H9 (cell line): ENCODE results near the gene IMMP2L. TPM values are rescaled to one million over a fixed set of nuclear protein-coding genes. Genes with fewer than 3 reads are reported as not detected.

Source experiments
- DNase-seq: peaks from one replicate; pipeline ENCODE4 v3.0.0-alpha.2; 2017
- H2AFZ ChIP-seq: one replicate; pipeline ENCODE4 v1.6.1; 2013; ENCODE audit warnings: mild to moderate bottlenecking, low read length, control low read depth, moderate library complexity
- H2AK5ac ChIP-seq: 2 replicates; pipeline ENCODE4 v1.6.1; 2013; ENCODE audit warnings: low read length, control low read depth, mixed read lengths; ENCODE audit not compliant: insufficient read length
- H2BK120ac ChIP-seq: one replicate; pipeline ENCODE4 v1.6.1; 2013; ENCODE audit warnings: low read depth, mild to moderate bottlenecking, low read length, control low read depth, inconsistent platforms; ENCODE audit not compliant: poor library complexity, severe bottlenecking
- H2BK12ac ChIP-seq: 2 replicates; pipeline ENCODE4 v1.6.1; 2013; ENCODE audit warnings: low read length, control low read depth, mixed read lengths, low read depth; ENCODE audit not compliant: insufficient read length
- H2BK15ac ChIP-seq: 2 replicates; pipeline ENCODE4 v1.6.1; 2013; ENCODE audit warnings: low read depth, low read length, control low read depth
- H2BK20ac ChIP-seq: one replicate; pipeline ENCODE4 v1.6.1; 2013; ENCODE audit warnings: low read depth, mild to moderate bottlenecking, low read length, control low read depth, inconsistent platforms; ENCODE audit not compliant: poor library complexity, severe bottlenecking
- H2BK5ac ChIP-seq: 2 replicates; pipeline ENCODE4 v1.6.1; 2013; ENCODE audit warnings: low read length, control low read depth, mixed read lengths; ENCODE audit not compliant: insufficient read length
- H3K14ac ChIP-seq: 2 replicates; pipeline ENCODE4 v1.6.1; 2013; ENCODE audit warnings: low read length, control low read depth; ENCODE audit not compliant: insufficient read depth
- H3K18ac ChIP-seq: 2 replicates; pipeline ENCODE4 v1.6.1; 2013; ENCODE audit warnings: low read depth, mild to moderate bottlenecking, mixed read lengths, low read length, control low read depth; ENCODE audit not compliant: insufficient read length
- H3K23ac ChIP-seq: 2 replicates; pipeline ENCODE4 v1.6.1; 2013; ENCODE audit warnings: low read length, control low read depth, mixed read lengths, low read depth; ENCODE audit not compliant: insufficient read length
- H3K23me2 ChIP-seq: 2 replicates; pipeline ENCODE4 v1.6.1; 2013; ENCODE audit warnings: low read depth, mild to moderate bottlenecking, mixed read lengths, low read length, control low read depth; ENCODE audit not compliant: insufficient read length, poor library complexity, severe bottlenecking
- H3K27ac ChIP-seq: 2 replicates; pipeline ENCODE4 v1.5.1; 2013; ENCODE audit warnings: low read length, control low read depth, mixed read lengths, low read depth; ENCODE audit not compliant: insufficient read length
- H3K27me3 ChIP-seq: 2 replicates; pipeline ENCODE4 v1.6.1; 2013; ENCODE audit warnings: low read length, control low read depth, inconsistent platforms; ENCODE audit not compliant: insufficient read depth
- H3K4ac ChIP-seq: 2 replicates; pipeline ENCODE4 v1.6.1; 2013; ENCODE audit warnings: low read depth, mild to moderate bottlenecking, control low read depth, inconsistent platforms, low read length, moderate library complexity
- H3K4me1 ChIP-seq: 2 replicates; pipeline ENCODE4 v1.6.1; 2013; ENCODE audit warnings: low read length, control low read depth, inconsistent platforms; ENCODE audit not compliant: insufficient read depth
- H3K4me2 ChIP-seq: 2 replicates; pipeline ENCODE4 v1.6.1; 2013; ENCODE audit warnings: low read length, control low read depth, mixed read lengths; ENCODE audit not compliant: insufficient read length, insufficient read depth
- H3K56ac ChIP-seq: 2 replicates; pipeline ENCODE4 v1.6.1; 2013; ENCODE audit warnings: low read depth, mild to moderate bottlenecking, mixed read lengths, low read length, control low read depth; ENCODE audit not compliant: insufficient read length
- H3K79me1 ChIP-seq: 2 replicates; pipeline ENCODE4 v1.6.1; 2013; ENCODE audit warnings: low read depth, mild to moderate bottlenecking, moderate library complexity, low read length, control low read depth, inconsistent platforms; ENCODE audit not compliant: insufficient read depth, poor library complexity, severe bottlenecking
- H3K79me2 ChIP-seq: 2 replicates; pipeline ENCODE4 v1.6.1; 2013; ENCODE audit warnings: low read length, control low read depth, inconsistent platforms; ENCODE audit not compliant: insufficient read depth
- H3K9ac ChIP-seq: 2 replicates; pipeline ENCODE4 v1.6.1; 2013; ENCODE audit warnings: low read length, control low read depth, mixed read lengths; ENCODE audit not compliant: insufficient read length; ENCODE audit errors: extremely low read depth
- H3K9me3 ChIP-seq: one replicate; pipeline ENCODE4 v1.6.1; 2013; ENCODE audit warnings: low read depth, low read length, inconsistent platforms; ENCODE audit not compliant: control insufficient read depth
- H3T11ph ChIP-seq: one replicate; pipeline ENCODE4 v1.6.1; 2013; ENCODE audit warnings: mild to moderate bottlenecking, low read length, control low read depth, inconsistent platforms
- H4K20me1 ChIP-seq: one replicate; pipeline ENCODE4 v1.6.1; 2013; ENCODE audit not compliant: control insufficient read depth, insufficient read length, insufficient read depth
- H4K5ac ChIP-seq: 2 replicates; pipeline ENCODE4 v1.6.1; 2013; ENCODE audit warnings: low read depth, mild to moderate bottlenecking, mixed read lengths, low read length, control low read depth; ENCODE audit not compliant: insufficient read length
- H4K8ac ChIP-seq: replicated peaks from 2 replicates; pipeline ENCODE4 v1.6.1; 2013; ENCODE audit warnings: low read length, control low read depth, mixed read lengths, low read depth; ENCODE audit not compliant: insufficient read length
- H4K91ac ChIP-seq: 2 replicates; pipeline ENCODE4 v1.6.1; 2013; ENCODE audit warnings: low read depth, mild to moderate bottlenecking, moderate library complexity, mixed read lengths, low read length, control low read depth; ENCODE audit not compliant: insufficient read length
- H3K27ac Mint-ChIP-seq, 3 experiments: 2 replicates in 2 of 3; 3 replicates in 1 of 3; pipeline ENCODE4 v1.8.0; 2020 to 2021; ENCODE audit warnings: mixed read lengths in 3 of 3, mild to moderate bottlenecking in 1 of 3, moderate library complexity in 1 of 3
- H3K27me3 Mint-ChIP-seq: 2 replicates; pipeline ENCODE4 v1.8.0; 2021; ENCODE audit warnings: low read depth, mild to moderate bottlenecking, moderate library complexity, mixed read lengths
- H3K36me3 Mint-ChIP-seq, 3 experiments: 2 replicates in 2 of 3; 3 replicates in 1 of 3; pipeline ENCODE4 v1.8.0; 2020 to 2021; ENCODE audit warnings: low read depth in 3 of 3, mixed read lengths in 3 of 3; ENCODE audit not compliant: insufficient read depth in 1 of 3
- H3K4me1 Mint-ChIP-seq, 2 experiments: 2 replicates each; pipeline ENCODE4 v1.8.0; 2020; ENCODE audit warnings: mixed read lengths in 2 of 2
- H3K4me3 Mint-ChIP-seq, 2 experiments: 2 replicates in 1 of 2; 3 replicates in 1 of 2; pipeline ENCODE4 v1.8.0; 2020 to 2021; ENCODE audit warnings: mild to moderate bottlenecking in 2 of 2, mixed read lengths in 2 of 2, moderate library complexity in 1 of 2
- H3K9me3 Mint-ChIP-seq, 2 experiments: 2 replicates in 1 of 2; 3 replicates in 1 of 2; pipeline ENCODE4 v1.8.0; 2020; ENCODE audit warnings: mild to moderate bottlenecking in 2 of 2, mixed read lengths in 2 of 2, moderate library complexity in 1 of 2
- CTCF ChIP-seq: fragments of 200-600 bp; sonication (generic); conservative IDR thresholded peaks from 3 replicates; pipeline ENCODE4 v1.8.0; 2021; ENCODE audit warnings: antibody characterized with exemption, mild to moderate bottlenecking
- WGBS: extraction: QIAGEN DNeasy Blood & Tissue Kit; methylation state at CpG from one replicate; pipeline ENCODE4 v1.1.7; 2013; ENCODE audit warnings: missing lambda C conversion rate, low lambda C conversion rate, mixed read lengths; ENCODE audit not compliant: insufficient read length; ENCODE audit errors: extremely low coverage; 5-methylcytosine and 5-hydroxymethylcytosine counted together
- total RNA-seq: library from RNA; stranded (reverse); gene quantifications from 2 replicates; pipeline ENCODE4 v1.2.1, GENCODE V29; 2021

Gene IMMP2L
- total RNA-seq, 1 experiment from 2014 or later: 14.7 TPM

- Histone ChIP-seq H3T11ph (no peak overlapping the region), H2BK15ac (no peak overlapping the region), H4K5ac (no peak overlapping the region), H3K79me2 (no peaks in the 10 kb centered on the region), H2BK20ac (no peak overlapping the region), H4K8ac (no peak overlapping the region), H3K9ac (no peak overlapping the region), H3K4me1 (no peaks in the 10 kb centered on the region), H4K91ac (no peak overlapping the region), H3K23ac (no peak overlapping the region), H3K9me3 (no peaks in the 10 kb centered on the region), H2BK12ac (no peak overlapping the region), H3K79me1 (no peaks in the 10 kb centered on the region), H3K27me3 (no peaks in the 10 kb centered on the region), H2BK120ac (no peak overlapping the region), H3K18ac (no peak overlapping the region), H3K4ac (no peak overlapping the region), H4K20me1 (no peaks in the 10 kb centered on the region), H2AFZ (no peak overlapping the region), H3K14ac (no peak overlapping the region), H2AK5ac (no peak overlapping the region), H2BK5ac (no peak overlapping the region), H3K27ac (no peak overlapping the region), H3K56ac (no peak overlapping the region), H3K23me2 (no peaks in the 10 kb centered on the region), H3K4me2 (no peak overlapping the region)
- no CpG with 5 or more reads among the region's 1 CpG for WGBS
- TF ChIP-seq CTCF: no peak
- Mint-ChIP-seq H3K4me3 (no peak overlapping the region), H3K27me3 (no peaks in the 10 kb centered on the region), H3K27ac (peak overlapping the region in 1 of 3 experiments; percentile 2; a peak in 1 of 7 replicates), H3K36me3 (no peaks in the 10 kb centered on the region), H3K9me3 (no peaks in the 10 kb centered on the region; a peak in 2 of 5 replicates), H3K4me1 (peaks cover 0 to 2% of the 10 kb centered on the region in 2 experiments; a peak in 1 of 4 replicates)
- no peak for DNase-seq
Measured at GRCh38 chr7:111180338-111180737, 382.0 kb downstream of the IMMP2L start.
